RWPE1 (cell line): ENCODE measurements around the gene MAEA.
A peak's percentile ranks its signal among the peaks of the same experiment; 100 is the strongest.

Experiments
- CTCF ChIA-PET: fragments of 350-600 bp; sonication (Branson Sonifier 250); formaldehyde crosslinking; extraction: SDS; loops from one replicate; lab custom pipeline; 2021; lab: Yijun Ruan, JAX
- POLR2A ChIA-PET: fragments of 400-600 bp; formaldehyde crosslinking; extraction: SDS; loops from one replicate; lab custom pipeline; 2020; ENCODE audit warnings: antibody characterized with exemption; ENCODE audit not compliant: low non-redundant PET; lab: Yijun Ruan, JAX
- DNase-seq: peaks from one replicate; pipeline ENCODE4 v3.0.0; 2012; ENCODE audit warnings: low spot score
- H3K27ac ChIP-seq: fragments of 450-650 bp; 2 replicates; pipeline ENCODE4 v1.5.1; 2017
- TF ChIP-seq, protein P1 (sequence below): fragments of 450-650 bp; conservative IDR thresholded peaks from 2 replicates; pipeline ENCODE4 v1.5.1; 2017; ENCODE audit warnings: low read depth, mild to moderate bottlenecking

Gene MAEA

GRCh38 chr4:1242506-1243450 is 46.9 kb upstream of the MAEA start:
- H3K27ac ChIP-seq: peak overlapping the region; percentile 97
- no peak for DNase-seq
- POLR2A ChIA-PET: no interaction called here
- TF ChIP-seq, protein P1, sequence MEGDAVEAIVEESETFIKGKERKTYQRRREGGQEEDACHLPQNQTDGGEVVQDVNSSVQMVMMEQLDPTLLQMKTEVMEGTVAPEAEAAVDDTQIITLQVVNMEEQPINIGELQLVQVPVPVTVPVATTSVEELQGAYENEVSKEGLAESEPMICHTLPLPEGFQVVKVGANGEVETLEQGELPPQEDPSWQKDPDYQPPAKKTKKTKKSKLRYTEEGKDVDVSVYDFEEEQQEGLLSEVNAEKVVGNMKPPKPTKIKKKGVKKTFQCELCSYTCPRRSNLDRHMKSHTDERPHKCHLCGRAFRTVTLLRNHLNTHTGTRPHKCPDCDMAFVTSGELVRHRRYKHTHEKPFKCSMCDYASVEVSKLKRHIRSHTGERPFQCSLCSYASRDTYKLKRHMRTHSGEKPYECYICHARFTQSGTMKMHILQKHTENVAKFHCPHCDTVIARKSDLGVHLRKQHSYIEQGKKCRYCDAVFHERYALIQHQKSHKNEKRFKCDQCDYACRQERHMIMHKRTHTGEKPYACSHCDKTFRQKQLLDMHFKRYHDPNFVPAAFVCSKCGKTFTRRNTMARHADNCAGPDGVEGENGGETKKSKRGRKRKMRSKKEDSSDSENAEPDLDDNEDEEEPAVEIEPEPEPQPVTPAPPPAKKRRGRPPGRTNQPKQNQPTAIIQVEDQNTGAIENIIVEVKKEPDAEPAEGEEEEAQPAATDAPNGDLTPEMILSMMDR: no peak
- CTCF ChIA-PET: no interaction called here

GRCh38 chr4:1243451-1244080 is 46.1 kb upstream of the MAEA start:
- ChIA-PET CTCF (no interaction called here), POLR2A (no interaction called here)
- no peak for DNase-seq
- peak overlapping the region; percentile 97 for H3K27ac ChIP-seq
- TF ChIP-seq, protein P1: no peak

- CTCF ChIA-PET: interaction anchor here (0.5 to 0.7 kb wide), 2 partner anchors 486 to 611 kb away, joined by 3 read pairs; no protein-coding TSS in a partner anchor
These were observed 45.4 kb upstream of the MAEA start for GRCh38 chr4:1244081-1244977.

GRCh38 chr4:1244978-1245471 is 44.7 kb upstream of the MAEA start:
- ChIA-PET CTCF (interaction anchor here (0.5 to 0.7 kb wide), 2 partner anchors 485 to 610 kb away, joined by 3 read pairs; no protein-coding TSS in a partner anchor), POLR2A (no interaction called here)
- peak overlapping the region; percentile 97 for H3K27ac ChIP-seq
- TF ChIP-seq, protein P1: no peak
- DNase-seq: no peak

More at GRCh38 chr4:1244081-1244977, 45.4 kb upstream of the MAEA start:
- TF ChIP-seq, protein P1: no peak
- DNase-seq: no peak
- H3K27ac ChIP-seq: peak overlapping the region; percentile 97
- POLR2A ChIA-PET: no interaction called here

DNA sequence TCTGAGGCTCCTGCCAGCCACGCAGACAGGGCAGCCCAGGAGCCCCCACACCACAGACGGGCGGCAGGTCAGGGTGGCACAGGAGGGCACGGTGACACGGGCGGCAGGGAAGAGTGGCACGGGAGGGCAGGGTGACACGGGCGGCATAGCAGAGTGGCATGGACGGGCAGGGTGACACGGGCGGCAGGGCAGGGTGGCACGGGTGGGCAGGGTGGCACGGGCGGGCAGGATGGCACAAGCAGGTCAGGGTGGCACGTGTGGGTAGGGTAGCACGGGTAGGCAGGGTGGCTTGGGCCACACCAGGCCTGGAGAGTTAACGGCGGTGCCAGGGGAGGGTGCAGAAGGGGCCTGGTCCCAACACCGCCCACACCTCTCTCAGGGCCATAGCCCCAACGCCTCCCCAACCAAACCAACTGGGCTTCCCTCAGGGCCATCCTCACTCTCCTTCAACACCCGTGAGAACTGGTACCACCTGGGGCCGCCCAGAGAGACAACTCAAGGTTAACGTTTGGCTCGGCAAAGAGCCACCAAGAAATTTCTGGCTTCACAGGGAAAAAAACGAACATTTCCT is 44.1 kb upstream of the MAEA start:
- CTCF ChIA-PET: no interaction called here

More for the DNA sequence above, 44.1 kb upstream of the MAEA start:
- TF ChIP-seq, protein P1: no peak
- H3K27ac ChIP-seq: peak overlapping the region; percentile 97
- DNase-seq: no peak
- POLR2A ChIA-PET: no interaction called here
